IPS-NIHi7 (cell line): ENCODE data around the gene SNX22.

ENCODE experiments used
- DNase-seq: peaks from one replicate; pipeline ENCODE4 v3.0.0; 2012; ENCODE audit warnings: mixed read lengths; ENCODE audit errors: extremely low spot score

The SNX22 gene

DNA sequence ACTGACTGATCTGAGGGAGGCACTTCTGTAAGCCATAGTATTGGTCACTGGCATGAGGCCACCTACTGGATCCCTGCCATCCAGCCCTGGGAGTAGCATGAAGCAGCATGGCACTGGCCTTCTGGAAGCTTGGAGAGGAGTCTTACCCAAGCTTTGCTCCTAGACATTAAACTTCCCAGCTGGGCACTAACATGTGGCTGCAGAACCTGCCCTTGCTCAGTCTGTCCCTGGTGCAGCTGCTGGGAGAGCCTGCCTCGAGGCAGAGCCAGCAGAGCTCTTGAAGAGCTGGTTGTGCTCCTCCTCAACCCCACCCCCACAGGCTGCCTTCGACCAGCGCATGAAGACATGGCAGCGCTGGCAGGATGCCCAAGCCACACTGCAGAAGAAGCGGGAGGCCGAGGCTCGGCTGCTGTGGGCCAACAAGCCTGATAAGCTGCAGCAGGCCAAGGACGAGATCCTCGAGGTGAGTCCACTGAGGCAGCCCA lies 17.1 kb upstream of the SNX22 start:
- DNase-seq = no peak

DNA sequence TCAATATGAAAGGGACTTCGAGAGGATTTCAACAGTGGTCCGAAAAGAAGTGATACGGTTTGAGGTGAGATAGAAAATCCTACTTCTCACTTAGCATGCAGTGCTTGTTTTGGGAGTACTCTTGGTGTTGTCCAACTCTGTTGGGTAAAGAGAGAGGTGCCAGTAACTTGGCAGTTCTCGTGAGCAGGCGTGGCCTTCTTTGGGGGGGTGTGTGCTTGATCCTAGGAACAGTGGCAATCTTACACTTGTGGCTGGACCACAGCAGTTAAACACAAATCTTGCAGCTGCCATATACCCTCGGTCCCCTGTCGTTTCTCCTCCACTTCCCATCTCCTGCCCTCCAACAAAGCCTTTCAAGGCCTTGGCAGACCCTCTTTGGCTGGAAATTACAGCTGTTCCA lies 15.2 kb upstream of the SNX22 start:
- no peak for DNase-seq

DNA sequence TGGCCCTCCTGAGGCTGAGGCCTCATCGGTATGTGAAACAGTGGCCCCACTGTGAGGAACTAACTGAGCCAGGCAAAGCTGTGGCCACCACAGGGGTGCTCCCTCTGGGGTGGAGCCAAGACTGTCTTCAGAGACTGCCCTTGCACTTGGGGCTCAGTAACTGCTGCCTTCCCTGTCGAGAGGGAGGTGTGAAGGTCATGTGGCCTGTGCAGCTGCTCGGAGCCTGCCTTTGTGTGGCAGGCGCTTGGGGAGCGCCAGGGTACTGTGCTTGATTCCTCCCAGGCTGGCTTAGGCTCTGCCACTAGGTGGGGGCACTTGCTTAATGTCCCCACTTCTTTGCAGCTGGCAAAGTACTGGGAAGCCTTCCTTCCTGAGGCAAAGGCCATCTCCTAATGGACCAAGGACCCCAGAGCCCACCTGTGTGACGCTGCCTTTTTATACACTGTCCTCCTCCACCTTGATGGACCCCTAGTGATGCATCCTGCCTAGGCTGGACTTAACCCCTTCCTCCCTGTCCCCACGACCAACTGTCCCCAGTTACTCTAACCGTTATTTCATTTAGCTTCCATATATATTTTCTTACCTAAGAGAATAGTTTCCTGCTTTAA lies 14.2 kb upstream of the SNX22 start:
- DNase-seq = peak; percentile 19

DNA sequence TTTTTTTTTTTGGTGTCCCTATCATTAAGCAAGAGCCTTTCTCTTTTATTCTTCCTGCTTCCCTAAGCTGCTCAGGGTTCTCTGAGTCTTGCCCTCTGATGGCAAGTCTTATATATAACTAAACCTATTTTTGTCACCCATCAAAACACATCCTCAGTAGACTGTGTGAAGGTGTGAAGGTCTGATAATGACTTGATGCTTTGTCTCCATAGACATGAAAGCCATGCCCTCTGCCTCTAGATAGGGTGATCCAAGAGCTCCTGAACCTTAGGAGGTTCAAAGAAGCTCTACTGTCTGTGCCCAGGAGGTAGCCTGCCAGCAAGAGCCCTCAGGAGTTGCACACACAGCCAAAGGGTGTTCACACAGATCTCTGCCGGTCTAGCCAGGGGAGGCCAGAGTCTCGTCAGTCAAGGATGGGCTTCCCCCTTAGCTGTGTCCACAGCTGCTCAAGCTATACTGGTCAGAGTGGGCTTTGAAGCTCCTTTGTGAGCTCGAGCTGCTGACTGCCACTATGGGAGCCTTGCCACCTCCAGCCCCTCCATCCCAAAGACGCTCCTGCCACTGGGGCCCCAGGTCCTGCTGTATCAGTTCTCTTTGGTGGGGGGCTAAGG lies 13.1 kb upstream of the SNX22 start:
- no peak for DNase-seq

DNA sequence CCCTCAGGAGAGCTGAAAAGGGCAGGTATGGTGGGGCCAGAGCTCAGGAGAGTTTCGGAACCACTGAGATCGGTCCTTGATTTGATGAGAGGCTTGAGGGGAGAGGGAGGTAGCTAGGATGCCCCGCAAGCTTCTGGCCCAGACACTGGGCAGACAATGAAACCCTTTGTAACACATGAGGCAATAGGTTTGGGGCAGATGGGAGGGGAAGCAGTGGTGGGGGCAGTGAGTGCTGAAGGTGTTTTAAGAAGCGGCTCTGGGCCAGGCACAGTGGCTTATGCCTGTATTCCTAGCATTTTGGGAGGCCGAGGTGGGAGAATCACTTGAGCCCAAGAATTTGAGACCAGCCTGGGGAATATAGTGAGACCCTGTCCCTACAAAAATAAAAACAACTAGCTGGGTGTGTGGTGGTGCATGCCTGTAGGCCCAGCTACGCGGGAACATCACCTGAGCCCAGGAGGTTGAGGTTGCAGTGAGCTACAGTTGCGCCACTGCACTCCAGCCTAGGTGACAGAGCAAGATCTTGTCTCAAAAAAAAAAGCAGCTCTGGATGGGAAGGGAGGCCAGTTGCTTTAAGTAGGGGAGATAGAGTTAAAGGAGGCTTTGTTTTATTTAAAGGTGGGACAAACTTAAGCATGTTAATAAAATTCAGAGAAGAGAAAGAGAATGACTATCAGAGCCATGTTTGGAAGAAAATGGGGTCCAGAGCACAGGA lies 9.6 kb upstream of the SNX22 start:
- DNase-seq = no peak

DNA sequence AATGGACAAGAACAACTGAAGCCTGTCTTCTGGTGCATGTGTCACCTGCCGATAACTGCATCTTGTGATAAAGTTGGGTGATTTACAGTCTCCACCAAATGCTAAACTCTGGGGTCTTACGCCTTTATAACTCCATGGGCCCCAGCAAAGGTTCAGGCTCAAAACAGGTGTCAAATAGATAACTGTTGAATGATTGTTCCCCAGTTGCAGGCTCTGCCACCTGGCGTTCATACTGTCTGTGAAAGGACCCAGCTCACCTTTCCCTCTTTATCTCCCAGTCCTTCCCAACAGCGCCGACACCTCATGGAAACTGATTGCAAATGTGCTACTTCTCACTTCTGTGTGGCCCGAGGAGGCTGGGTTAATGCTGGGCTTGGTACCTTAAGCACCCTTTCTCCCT lies 8.3 kb upstream of the SNX22 start:
- DNase-seq = no peak

DNA sequence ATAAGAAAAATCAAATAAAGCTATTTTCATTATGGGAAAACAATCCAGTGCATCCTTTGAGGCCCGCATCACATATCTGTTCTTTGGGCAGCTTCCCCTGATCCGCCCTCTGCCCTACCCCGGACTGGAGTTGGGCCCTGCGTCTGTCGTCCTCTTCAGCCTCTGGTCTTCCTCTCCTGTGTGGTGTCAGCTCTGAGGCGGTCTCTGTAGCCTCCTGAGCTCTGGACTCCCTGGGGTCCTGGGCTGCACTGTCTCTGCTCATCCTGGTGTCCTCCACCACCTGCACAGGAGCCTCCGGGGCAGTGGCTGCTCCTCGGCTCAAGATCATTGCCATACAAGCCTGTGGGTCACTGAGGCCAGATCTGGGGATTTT lies 7.4 kb upstream of the SNX22 start:
- DNase-seq = no peak

DNA sequence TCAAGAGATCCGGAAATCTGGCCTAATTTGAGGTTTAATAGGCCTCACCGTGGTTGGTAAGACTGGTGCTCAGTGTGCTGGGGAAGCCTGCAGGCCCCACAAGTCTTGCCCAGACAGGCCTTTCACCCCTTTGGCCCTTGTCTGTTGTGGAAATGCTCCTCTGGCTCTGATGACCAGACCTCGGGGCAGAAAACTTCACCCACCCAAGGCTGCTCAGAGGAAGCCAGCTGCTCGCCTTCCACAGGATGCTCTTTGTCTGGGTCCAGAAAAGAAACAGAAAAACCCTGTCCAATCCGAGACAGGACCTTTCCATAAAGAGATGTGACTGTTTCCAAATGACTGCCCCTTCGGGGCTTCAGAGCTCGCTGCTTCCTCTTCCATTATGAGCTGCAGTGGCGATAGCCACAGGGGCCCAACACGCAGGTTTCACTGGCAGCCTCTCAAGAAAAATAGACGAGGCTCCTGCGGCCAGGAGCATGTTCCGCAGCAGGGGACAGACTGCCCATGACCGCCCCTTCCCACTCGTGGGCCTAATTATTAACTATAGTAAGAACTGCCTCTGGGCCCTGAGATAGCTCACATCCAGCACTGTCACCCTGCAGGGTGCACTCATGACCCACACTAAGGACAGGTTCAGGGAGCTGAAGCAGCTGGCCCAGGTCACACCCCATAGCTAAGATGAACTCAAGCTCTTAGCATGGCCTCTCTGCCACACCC lies 6.8 kb upstream of the SNX22 start:
- no peak for DNase-seq

DNA sequence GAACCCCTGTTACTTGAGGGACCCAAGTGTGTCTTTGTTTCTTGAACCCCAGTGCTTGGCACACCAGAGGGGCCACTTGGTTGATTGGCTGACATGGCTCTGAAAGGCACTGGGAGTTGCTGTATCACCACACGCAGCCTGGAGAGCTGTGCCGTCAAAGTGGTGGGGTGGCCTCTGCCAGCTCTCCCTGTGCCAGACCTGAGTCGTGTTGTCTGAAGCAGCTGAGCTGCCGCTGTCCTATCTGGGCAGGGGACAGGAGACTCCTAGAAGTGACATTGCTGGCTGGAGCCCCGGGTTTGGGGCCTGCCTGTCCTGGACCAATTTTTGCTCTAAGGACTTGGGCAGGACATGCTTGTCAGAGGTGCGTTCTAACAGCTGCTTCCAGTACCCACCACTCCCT lies 5.5 kb upstream of the SNX22 start:
- no peak for DNase-seq

DNA sequence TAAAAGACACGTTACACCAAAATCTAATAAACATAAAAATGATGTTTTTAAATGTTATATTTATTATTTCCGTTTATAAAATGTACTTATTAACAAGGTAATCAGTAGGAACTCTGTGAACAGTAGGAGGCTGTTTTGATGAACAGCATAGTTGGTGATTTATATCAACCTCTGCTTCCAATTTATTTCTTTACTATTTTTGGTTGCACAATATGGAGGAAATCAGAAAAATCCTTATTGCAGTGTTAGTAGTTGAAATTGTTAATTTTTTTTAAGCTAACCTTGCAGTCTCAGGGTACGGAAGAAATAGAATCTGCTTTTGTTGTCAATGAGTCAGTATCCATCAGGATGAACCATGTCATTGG lies 5.0 kb upstream of the SNX22 start:
- DNase-seq = no peak

DNA sequence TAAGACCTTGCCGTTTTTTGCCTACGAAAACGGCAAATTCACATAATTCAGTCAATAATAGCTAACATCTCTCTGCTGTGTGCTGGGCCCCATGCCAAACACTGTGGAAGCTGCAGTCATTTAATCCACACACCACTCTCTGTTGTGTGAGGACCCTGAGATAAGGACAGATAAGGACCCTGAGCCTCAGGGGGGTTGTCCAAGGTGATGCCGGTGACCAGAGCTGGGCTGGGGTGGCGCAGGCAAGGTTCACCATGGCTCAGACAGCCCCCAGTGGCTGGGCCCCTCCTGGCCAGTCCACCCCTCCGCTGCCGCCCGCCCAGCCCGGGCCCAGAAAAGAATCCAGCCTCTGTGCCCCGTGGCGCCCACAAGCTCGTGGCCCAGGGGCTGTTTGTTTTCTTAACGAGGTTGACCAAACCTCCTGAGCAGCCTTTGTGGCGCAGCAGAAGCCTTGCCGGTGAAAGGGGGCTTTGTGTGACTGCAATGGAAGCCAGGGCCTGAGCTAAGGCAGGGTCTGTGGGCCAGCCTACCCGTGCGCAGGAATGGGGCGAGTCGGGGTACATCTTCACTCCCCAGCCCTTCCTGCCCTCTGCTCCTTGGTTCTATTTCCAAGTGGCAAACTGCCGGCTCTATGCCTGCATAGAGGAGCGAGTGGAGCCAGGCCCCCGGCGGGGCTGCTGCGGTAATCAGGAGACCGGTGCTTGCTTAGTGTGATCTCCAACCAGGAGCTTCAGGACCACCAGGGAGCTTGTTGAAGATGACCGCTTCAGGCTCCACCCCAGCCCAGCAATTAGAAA lies 4.4 kb upstream of the SNX22 start:
- no peak for DNase-seq

DNA sequence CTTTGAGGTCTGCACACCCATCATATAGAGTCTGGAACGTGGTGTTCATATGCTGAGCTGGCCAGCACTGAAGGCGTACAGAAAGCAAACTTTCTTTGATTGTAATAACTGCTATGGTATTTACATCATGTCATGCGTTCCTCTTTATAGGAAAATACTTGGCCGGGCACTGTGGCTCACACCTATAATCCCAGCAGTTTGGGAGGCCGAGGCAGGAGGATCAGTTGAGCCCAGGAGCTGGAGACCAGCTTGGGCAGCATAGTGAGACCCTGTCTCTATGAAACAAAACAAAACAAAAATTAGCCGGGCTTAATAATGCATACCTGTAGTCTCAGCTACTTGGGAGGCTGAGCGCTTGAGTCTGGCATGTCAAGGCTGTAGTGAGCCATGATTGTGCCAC lies 3.4 kb upstream of the SNX22 start:
- no peak for DNase-seq

DNA sequence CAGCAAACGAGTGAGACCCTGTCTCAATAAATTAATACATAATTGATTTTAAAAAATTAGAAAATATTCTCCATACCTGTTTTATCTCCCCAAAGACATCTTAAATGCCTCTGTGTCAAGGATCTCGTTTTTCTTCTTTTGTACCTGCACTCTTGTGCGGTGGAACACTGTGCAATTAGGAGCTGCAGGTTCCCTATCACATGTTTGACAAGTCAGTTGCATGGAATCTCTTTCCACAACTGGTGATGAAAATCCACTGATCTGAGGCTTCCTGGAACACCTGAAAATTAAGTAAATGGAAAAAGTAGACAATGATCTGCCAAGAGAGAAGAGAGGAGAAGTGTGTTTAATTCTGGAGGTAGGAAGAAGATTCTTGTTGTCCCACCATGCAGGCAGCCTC lies 3.0 kb upstream of the SNX22 start:
- DNase-seq = no peak

DNA sequence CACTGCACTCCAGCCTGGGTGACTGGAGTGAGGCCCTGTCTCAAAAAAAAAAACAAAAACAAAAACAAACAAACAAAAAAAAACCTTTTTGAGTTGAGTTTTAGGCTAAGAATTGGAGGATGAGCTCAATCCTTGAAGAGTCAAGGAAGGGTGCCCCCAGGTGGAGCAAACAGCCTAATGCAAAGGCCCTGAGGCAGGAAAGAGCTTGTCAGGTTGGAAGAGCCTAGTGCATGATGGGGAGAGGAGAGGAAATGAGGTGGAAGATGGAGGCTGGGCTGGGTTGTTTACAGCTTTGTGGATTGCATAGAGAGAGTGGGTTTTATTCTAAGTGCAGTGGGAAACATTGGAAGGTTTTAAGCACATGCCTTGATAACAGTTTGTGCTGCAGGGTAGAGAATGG lies 2.1 kb upstream of the SNX22 start:
- DNase-seq = peak; percentile 50

DNA sequence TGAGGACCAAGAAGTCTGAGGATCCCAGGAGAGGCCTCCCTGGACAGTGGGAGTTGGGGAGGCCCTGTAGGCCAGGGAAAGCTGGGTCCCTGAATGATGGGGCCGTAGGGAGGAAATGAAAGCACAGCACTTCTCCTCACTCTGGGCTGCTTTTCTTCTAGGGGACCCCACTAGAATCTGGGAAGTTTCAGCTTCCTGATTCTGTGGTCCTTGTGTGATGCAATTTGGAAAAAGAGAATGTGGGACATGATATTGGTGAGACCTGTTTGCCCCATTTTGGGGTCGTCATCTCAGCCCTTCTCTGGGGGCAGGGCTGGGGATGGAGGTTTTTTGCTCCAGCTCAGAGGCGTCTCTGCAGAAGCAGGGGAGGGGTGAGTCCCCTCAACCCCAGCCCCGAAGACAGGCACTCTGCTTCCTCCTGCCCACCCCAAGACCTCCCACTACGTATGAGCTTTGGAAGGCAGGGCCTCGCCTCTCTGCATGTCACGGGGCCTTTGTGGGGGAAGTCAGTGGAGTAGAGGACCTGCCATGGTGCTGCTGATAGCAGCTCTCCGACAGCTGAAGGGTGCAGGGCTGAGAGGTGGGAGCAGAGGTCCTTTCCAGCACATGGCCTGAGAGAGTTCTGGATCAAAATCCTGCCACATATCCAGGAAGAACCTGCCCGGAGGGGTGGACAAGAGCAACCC lies 1.5 kb upstream of the SNX22 start:
- DNase-seq = no peak

DNA sequence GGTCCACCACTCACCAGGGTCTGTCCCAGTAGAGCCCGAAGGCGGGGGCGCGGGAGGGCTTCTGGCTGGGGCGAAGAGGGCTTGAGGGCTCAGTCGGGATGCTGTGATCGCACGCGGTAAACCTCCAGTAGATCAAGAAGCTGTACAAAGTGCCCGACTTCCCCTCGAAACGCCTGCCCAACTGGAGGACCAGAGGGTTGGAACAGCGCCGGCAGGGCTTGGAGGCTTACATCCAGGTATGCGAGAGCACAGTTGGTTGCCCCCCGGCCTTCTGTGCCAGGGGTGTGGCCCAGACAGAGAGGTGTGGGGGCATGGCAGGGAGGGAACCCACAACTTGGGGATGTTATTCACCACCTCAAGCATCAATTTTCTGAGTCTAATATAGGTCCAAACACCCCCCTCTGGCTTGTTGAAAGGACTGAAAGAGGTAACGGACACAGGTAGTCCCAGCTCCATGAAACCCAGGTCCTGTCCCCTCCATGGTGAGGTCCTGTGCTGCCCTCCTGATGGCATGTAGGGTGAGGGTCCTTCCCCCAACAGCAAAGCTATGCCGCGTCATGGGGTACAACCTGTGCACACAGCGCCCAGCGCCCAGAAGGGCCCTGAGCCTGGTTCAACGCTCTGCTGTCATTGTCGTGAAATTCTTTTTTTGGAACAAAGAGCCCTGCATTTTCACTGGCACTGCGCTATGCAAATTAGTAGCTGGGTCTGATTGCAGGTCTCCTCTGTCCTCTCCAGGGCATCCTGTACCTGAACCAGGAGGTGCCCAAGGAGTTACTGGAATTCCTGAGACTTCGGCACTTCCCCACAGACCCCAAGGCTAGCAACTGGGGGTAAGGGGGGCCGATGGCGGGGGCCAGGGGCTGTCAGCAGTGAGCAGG lies 1.2 kb downstream of the SNX22 start:
- no peak for DNase-seq

DNA sequence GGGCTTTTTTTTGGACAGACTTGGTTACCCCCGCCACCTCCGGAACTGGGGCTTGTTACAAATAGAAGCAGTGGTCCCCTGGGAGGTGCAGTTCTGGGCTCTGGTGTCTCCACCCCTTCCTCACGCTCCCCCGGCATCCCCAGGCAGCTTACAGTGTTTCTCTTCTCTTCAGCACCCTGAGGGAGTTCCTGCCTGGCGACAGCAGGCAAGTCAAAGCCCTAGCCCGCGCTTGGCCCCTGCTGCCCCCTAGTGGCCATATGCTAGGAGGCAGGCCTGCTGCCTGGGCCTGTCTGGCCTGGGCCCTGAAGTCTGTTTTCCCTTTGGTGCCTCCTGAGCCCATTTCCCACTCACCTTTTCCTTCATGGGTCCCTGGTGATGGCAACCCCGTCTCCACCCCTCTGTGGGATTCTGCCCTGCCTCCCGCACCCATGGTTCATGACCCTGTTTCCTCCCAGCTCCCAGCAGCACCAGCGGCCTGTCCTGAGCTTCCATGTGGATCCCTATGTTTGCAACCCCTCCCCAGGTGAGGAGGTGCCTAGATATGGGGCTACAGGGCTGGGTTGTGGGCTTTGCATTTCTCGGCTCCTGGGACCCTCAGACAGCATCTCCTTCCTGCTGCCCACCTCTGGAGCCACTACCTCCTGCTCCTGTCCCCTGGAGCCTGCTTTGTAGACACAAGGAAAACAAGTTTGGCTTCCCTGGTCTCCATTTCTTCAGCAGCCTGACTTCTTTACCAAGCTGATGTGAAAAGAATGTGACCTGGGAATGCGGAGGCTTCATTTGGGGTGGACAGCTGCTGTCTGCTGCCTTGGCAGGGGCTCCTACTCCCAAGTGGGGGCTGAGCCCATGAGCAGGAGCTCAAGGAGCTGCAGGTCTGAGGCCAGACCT lies 2.2 kb downstream of the SNX22 start:
- DNase-seq = peak; percentile 93

DNA sequence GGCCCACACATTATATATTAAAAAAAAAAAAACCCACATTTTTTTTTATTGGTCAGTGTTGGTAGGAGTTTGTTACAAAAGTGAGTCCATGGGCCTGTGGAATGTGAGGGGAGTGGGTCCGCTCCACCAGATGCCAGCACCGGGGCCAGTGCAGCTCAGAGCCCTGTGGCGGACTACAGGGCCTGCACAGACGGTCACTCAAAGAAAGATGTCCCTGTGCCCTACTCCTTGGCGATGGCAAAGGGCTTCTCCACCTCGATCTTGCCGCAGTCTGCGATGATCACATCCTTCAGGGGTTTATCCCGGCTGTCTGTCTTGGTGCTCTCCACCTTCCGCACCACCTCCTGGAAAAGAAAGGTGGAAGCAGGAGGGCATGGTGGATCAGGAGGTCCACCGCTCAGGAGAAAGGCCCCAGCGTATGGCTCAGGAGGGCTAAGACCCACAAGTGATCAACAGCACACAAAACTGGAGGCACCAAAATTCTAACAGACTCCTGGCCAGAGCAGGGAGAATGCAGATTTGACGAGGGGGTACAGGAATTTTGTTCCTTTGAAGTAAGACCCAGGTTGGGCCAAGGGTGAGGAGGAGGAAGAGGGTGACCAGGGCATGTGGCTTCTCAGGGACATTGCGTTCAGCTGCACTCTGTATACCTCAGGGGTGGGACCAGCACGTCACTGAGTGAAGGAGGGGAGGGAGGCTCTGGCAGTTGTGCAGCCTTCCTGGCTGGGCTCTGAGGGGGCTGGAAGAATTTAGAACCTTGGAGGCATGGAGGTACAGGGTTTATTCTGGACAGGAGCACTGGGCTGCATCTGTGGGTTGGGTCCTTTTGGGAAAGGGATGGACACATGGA lies 4.5 kb downstream of the SNX22 start:
- DNase-seq = no peak
